Loucy (cell line): Measurements from ENCODE around the gene NIP7.

ENCODE experiments used
- EZH2phosphoT487 ChIP-seq: fragments of 200-600 bp; IDR thresholded peaks from 2 replicates; pipeline ENCODE4 v1.6.1; 2018; ENCODE audit warnings: antibody characterized with exemption, mild to moderate bottlenecking, moderate library complexity, borderline replicate concordance
- TF ChIP-seq, protein P1 (sequence below): fragments of 200-600 bp; sonication (generic); conservative IDR thresholded peaks from 2 replicates; pipeline ENCODE4 v1.5.1; 2014; ENCODE audit warnings: mild to moderate bottlenecking, antibody characterized with exemption, low read length

DNA sequence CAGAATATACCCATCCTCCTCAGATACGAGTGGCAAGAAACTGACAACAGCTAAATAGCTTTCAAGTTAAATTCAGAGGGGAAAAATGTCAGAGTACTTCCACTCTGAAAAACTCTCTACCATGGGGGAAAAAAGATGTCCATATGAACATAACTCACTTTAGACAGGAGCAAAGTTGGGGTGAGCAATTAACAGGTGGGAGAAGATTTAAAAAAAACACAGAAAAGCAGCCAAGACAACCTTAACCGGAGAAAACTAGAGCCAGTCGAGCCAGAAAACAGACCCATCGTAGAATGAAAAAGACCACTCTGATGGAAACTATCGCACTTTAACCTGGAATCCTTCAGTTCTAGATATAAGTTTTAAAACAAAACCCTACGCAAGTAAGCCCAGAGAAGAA lies 45.4 kb downstream of the NIP7 start:
- TF ChIP-seq, protein P1, sequence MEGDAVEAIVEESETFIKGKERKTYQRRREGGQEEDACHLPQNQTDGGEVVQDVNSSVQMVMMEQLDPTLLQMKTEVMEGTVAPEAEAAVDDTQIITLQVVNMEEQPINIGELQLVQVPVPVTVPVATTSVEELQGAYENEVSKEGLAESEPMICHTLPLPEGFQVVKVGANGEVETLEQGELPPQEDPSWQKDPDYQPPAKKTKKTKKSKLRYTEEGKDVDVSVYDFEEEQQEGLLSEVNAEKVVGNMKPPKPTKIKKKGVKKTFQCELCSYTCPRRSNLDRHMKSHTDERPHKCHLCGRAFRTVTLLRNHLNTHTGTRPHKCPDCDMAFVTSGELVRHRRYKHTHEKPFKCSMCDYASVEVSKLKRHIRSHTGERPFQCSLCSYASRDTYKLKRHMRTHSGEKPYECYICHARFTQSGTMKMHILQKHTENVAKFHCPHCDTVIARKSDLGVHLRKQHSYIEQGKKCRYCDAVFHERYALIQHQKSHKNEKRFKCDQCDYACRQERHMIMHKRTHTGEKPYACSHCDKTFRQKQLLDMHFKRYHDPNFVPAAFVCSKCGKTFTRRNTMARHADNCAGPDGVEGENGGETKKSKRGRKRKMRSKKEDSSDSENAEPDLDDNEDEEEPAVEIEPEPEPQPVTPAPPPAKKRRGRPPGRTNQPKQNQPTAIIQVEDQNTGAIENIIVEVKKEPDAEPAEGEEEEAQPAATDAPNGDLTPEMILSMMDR: no peak
- no peak for TF ChIP-seq EZH2phosphoT487
